ENCODE data around the gene LATS2.

- TF ChIP-seq POLR2A (IDR thresholded peaks at IDR 0.05) = no peak
- TF ChIP-seq CTCF (IDR thresholded peaks at IDR 0.05) = no peak
Measured at GRCh38 chr13:20945952-20946383, 115.4 kb downstream of the LATS2 start.
